ENCODE measurements around the gene TSPAN2. TPM values are rescaled to one million over a fixed set of nuclear protein-coding genes. Genes with fewer than 3 reads are reported as not detected.

TSPAN2 gene
- total and polyA plus RNA-seq, 2 of the 4 experiments (the other 2 are of a cell fraction): 0.18 to 0.60 TPM

GRCh38 chr1:115126516-115126915, 37.2 kb upstream of the TSPAN2 start:
- ATAC-seq (ENCODE audit: low read depth) (no peak), DNase-seq (no peak)
- no peak overlapping the region for H3K4ac ChIP-seq (ENCODE audit: low read depth, low read length)
- H4K91ac ChIP-seq (ENCODE audit: insufficient read depth, low read depth, low read length): no peak overlapping the region
- H3K4me1 ChIP-seq (ENCODE audit: control insufficient read depth, insufficient read depth, low read length): no peaks in the 10 kb centered on the region
- intact Hi-C loops (cut with micrococcal nuclease) (no loop called here), dilution Hi-C loops (cut with HindIII; ENCODE audit: low sequenced_read_pairs, unreplicated experiment) (loop anchor here (25.0 kb wide), 1 partner anchor 461 kb away; no protein-coding TSS in a partner anchor), in situ Hi-C loops (cut with MboI; ENCODE audit: low sequenced_read_pairs) (no loop called here)
- H2AFZ ChIP-seq (replicated peaks; ENCODE audit: low read length, poor library complexity): no peak overlapping the region
- H3K23ac ChIP-seq (ENCODE audit: low read depth, low read length): no peak overlapping the region
- no peak overlapping the region for H3K4me3 ChIP-seq (ENCODE audit: insufficient read depth, low read depth, low read length)
- no peaks in the 10 kb centered on the region; the same call in 1 of the 2 replicates for H3K27me3 ChIP-seq (ENCODE audit: control insufficient read depth, insufficient read depth, low read length)
- no peaks in the 10 kb centered on the region for H3K79me1 ChIP-seq (ENCODE audit: low read depth in 1 of 2, low read length in 2 of 2)
- H3K36me3 ChIP-seq (ENCODE audit: control insufficient read depth, insufficient read depth, low read length): no peaks in the 10 kb centered on the region
- H3K27ac ChIP-seq (ENCODE audit: insufficient read depth, low read length): no peak overlapping the region
- H2AK9ac ChIP-seq (replicated peaks; ENCODE audit: low read depth, low read length, poor library complexity): no peak overlapping the region
- no peaks in the 10 kb centered on the region for H3K9me1 ChIP-seq (ENCODE audit: insufficient read depth, low read length)
- H3K18ac ChIP-seq (ENCODE audit: low read depth, low read length): no peak overlapping the region
- no peak for TF ChIP-seq MAFK (IDR thresholded peaks at IDR 0.05; ENCODE audit: low read depth, low read length)
- TF ChIP-seq FOS (IDR thresholded peaks at IDR 0.05; ENCODE audit: low read depth, low read length): no peak
- no peak for TF ChIP-seq MAZ (IDR thresholded peaks at IDR 0.05; ENCODE audit: borderline replicate concordance, low read depth, low read length)
- no peak for TF ChIP-seq CTCF (conservative IDR thresholded peaks at IDR 0.05; ENCODE audit: low read depth, low read length)
- no peak for TF ChIP-seq CHD1 (IDR thresholded peaks at IDR 0.05; ENCODE audit: low read depth, low read length)
- no peak for TF ChIP-seq RAD21 (IDR thresholded peaks at IDR 0.05; ENCODE audit: low read length)
- TF ChIP-seq USF2 (IDR thresholded peaks at IDR 0.05; ENCODE audit: low read depth, low read length): no peak
- no peak for TF ChIP-seq MXI1 (IDR thresholded peaks at IDR 0.05; ENCODE audit: borderline replicate concordance, low read depth, low read length)
- no peak for TF ChIP-seq POLR2A (IDR thresholded peaks at IDR 0.05; ENCODE audit: low read depth, low read length)
- TF ChIP-seq RFX5 (IDR thresholded peaks at IDR 0.05; ENCODE audit: low read depth, low read length): no peak
- TF ChIP-seq SMC3 (IDR thresholded peaks at IDR 0.05; ENCODE audit: low read depth, low read length): no peak
- no peak for TF ChIP-seq NFE2L2 (IDR thresholded peaks at IDR 0.05; ENCODE audit: low read depth, low read length)
- no peak for TF ChIP-seq CEBPB (IDR thresholded peaks at IDR 0.05; ENCODE audit: low read depth, low read length)
- TF ChIP-seq ELK1 (IDR thresholded peaks at IDR 0.05; ENCODE audit: borderline replicate concordance, low read depth, low read length): no peak
- no peaks in the 10 kb centered on the region for H4K20me1 ChIP-seq (ENCODE audit: insufficient read depth, low read length)
- H3K9ac ChIP-seq (ENCODE audit: low read depth, low read length): no peak overlapping the region
- no peak overlapping the region for H3K4me2 ChIP-seq (ENCODE audit: low read depth, low read length)
- no peaks in the 10 kb centered on the region; the same call in none of the 2 replicates for H3K9me3 ChIP-seq (ENCODE audit: control insufficient read depth, insufficient read depth, low read length)
- POLR2A ChIA-PET (ENCODE audit: unreplicated experiment): no interaction called here
- no peak overlapping the region for H4K5ac ChIP-seq (ENCODE audit: low read depth, low read length)
- H2BK5ac ChIP-seq (ENCODE audit: low read depth, low read length, poor library complexity, severe bottlenecking): no peak overlapping the region
- no peak overlapping the region for H2BK15ac ChIP-seq (ENCODE audit: low read depth, low read length)
- no peak overlapping the region for H4K8ac ChIP-seq (ENCODE audit: low read depth in 2 of 2, low read length in 2 of 2)
- H3K56ac ChIP-seq (ENCODE audit: extremely low read depth, insufficient read depth, low read length): no peak overlapping the region
- H2AK5ac ChIP-seq (ENCODE audit: low read depth, low read length): no peak overlapping the region
- no TSS peak for BruUV-seq (replicated peaks)
- no CpG with 5 or more reads among the region's 2 CpGs for whole genome bisulfite sequencing, 2 experiments (ENCODE audit: extremely low coverage in 2 of 2, insufficient read length in 1 of 2)
- CTCF ChIA-PET: no interaction called here
- H3K14ac ChIP-seq (replicated peaks; ENCODE audit: low read depth, low read length): no peak overlapping the region
- no peak overlapping the region for H2BK120ac ChIP-seq (ENCODE audit: low read depth, low read length)
- no peak overlapping the region for H2BK20ac ChIP-seq (ENCODE audit: low read depth, low read length)

Measured in IMR-90 (cell line).